H9 (cell line): ENCODE measurements around the gene UTP14A. TPM values are rescaled to one million over a fixed set of nuclear protein-coding genes. Genes with fewer than 3 reads are reported as not detected.

Experiments
- DNase-seq: peaks from one replicate; pipeline ENCODE4 v3.0.0-alpha.2; 2017
- H2AFZ ChIP-seq: one replicate; pipeline ENCODE4 v1.6.1; 2013; ENCODE audit warnings: mild to moderate bottlenecking, low read length, control low read depth, moderate library complexity
- H2AK5ac ChIP-seq: 2 replicates; pipeline ENCODE4 v1.6.1; 2013; ENCODE audit warnings: low read length, control low read depth, mixed read lengths; ENCODE audit not compliant: insufficient read length
- H2BK120ac ChIP-seq: one replicate; pipeline ENCODE4 v1.6.1; 2013; ENCODE audit warnings: low read depth, mild to moderate bottlenecking, low read length, control low read depth, inconsistent platforms; ENCODE audit not compliant: poor library complexity, severe bottlenecking
- H2BK12ac ChIP-seq: 2 replicates; pipeline ENCODE4 v1.6.1; 2013; ENCODE audit warnings: low read length, control low read depth, mixed read lengths, low read depth; ENCODE audit not compliant: insufficient read length
- H2BK15ac ChIP-seq: 2 replicates; pipeline ENCODE4 v1.6.1; 2013; ENCODE audit warnings: low read depth, low read length, control low read depth
- H2BK20ac ChIP-seq: one replicate; pipeline ENCODE4 v1.6.1; 2013; ENCODE audit warnings: low read depth, mild to moderate bottlenecking, low read length, control low read depth, inconsistent platforms; ENCODE audit not compliant: poor library complexity, severe bottlenecking
- H2BK5ac ChIP-seq: 2 replicates; pipeline ENCODE4 v1.6.1; 2013; ENCODE audit warnings: low read length, control low read depth, mixed read lengths; ENCODE audit not compliant: insufficient read length
- H3K14ac ChIP-seq: 2 replicates; pipeline ENCODE4 v1.6.1; 2013; ENCODE audit warnings: low read length, control low read depth; ENCODE audit not compliant: insufficient read depth
- H3K18ac ChIP-seq: 2 replicates; pipeline ENCODE4 v1.6.1; 2013; ENCODE audit warnings: low read depth, mild to moderate bottlenecking, mixed read lengths, low read length, control low read depth; ENCODE audit not compliant: insufficient read length
- H3K23ac ChIP-seq: 2 replicates; pipeline ENCODE4 v1.6.1; 2013; ENCODE audit warnings: low read length, control low read depth, mixed read lengths, low read depth; ENCODE audit not compliant: insufficient read length
- H3K23me2 ChIP-seq: 2 replicates; pipeline ENCODE4 v1.6.1; 2013; ENCODE audit warnings: low read depth, mild to moderate bottlenecking, mixed read lengths, low read length, control low read depth; ENCODE audit not compliant: insufficient read length, poor library complexity, severe bottlenecking
- H3K27ac ChIP-seq: 2 replicates; pipeline ENCODE4 v1.5.1; 2013; ENCODE audit warnings: low read length, control low read depth, mixed read lengths, low read depth; ENCODE audit not compliant: insufficient read length
- H3K27me3 ChIP-seq: 2 replicates; pipeline ENCODE4 v1.6.1; 2013; ENCODE audit warnings: low read length, control low read depth, inconsistent platforms; ENCODE audit not compliant: insufficient read depth
- H3K4ac ChIP-seq: 2 replicates; pipeline ENCODE4 v1.6.1; 2013; ENCODE audit warnings: low read depth, mild to moderate bottlenecking, control low read depth, inconsistent platforms, low read length, moderate library complexity
- H3K4me1 ChIP-seq: 2 replicates; pipeline ENCODE4 v1.6.1; 2013; ENCODE audit warnings: low read length, control low read depth, inconsistent platforms; ENCODE audit not compliant: insufficient read depth
- H3K4me2 ChIP-seq: 2 replicates; pipeline ENCODE4 v1.6.1; 2013; ENCODE audit warnings: low read length, control low read depth, mixed read lengths; ENCODE audit not compliant: insufficient read length, insufficient read depth
- H3K56ac ChIP-seq: 2 replicates; pipeline ENCODE4 v1.6.1; 2013; ENCODE audit warnings: low read depth, mild to moderate bottlenecking, mixed read lengths, low read length, control low read depth; ENCODE audit not compliant: insufficient read length
- H3K79me1 ChIP-seq: 2 replicates; pipeline ENCODE4 v1.6.1; 2013; ENCODE audit warnings: low read depth, mild to moderate bottlenecking, moderate library complexity, low read length, control low read depth, inconsistent platforms; ENCODE audit not compliant: insufficient read depth, poor library complexity, severe bottlenecking
- H3K79me2 ChIP-seq: 2 replicates; pipeline ENCODE4 v1.6.1; 2013; ENCODE audit warnings: low read length, control low read depth, inconsistent platforms; ENCODE audit not compliant: insufficient read depth
- H3K9ac ChIP-seq: 2 replicates; pipeline ENCODE4 v1.6.1; 2013; ENCODE audit warnings: low read length, control low read depth, mixed read lengths; ENCODE audit not compliant: insufficient read length; ENCODE audit errors: extremely low read depth
- H3K9me3 ChIP-seq: one replicate; pipeline ENCODE4 v1.6.1; 2013; ENCODE audit warnings: low read depth, low read length, inconsistent platforms; ENCODE audit not compliant: control insufficient read depth
- H3T11ph ChIP-seq: one replicate; pipeline ENCODE4 v1.6.1; 2013; ENCODE audit warnings: mild to moderate bottlenecking, low read length, control low read depth, inconsistent platforms
- H4K20me1 ChIP-seq: one replicate; pipeline ENCODE4 v1.6.1; 2013; ENCODE audit not compliant: control insufficient read depth, insufficient read length, insufficient read depth
- H4K5ac ChIP-seq: 2 replicates; pipeline ENCODE4 v1.6.1; 2013; ENCODE audit warnings: low read depth, mild to moderate bottlenecking, mixed read lengths, low read length, control low read depth; ENCODE audit not compliant: insufficient read length
- H4K8ac ChIP-seq: replicated peaks from 2 replicates; pipeline ENCODE4 v1.6.1; 2013; ENCODE audit warnings: low read length, control low read depth, mixed read lengths, low read depth; ENCODE audit not compliant: insufficient read length
- H4K91ac ChIP-seq: 2 replicates; pipeline ENCODE4 v1.6.1; 2013; ENCODE audit warnings: low read depth, mild to moderate bottlenecking, moderate library complexity, mixed read lengths, low read length, control low read depth; ENCODE audit not compliant: insufficient read length
- H3K27ac Mint-ChIP-seq, 3 experiments: 2 replicates in 2 of 3; 3 replicates in 1 of 3; pipeline ENCODE4 v1.8.0; 2020 to 2021; ENCODE audit warnings: mixed read lengths in 3 of 3, mild to moderate bottlenecking in 1 of 3, moderate library complexity in 1 of 3
- H3K27me3 Mint-ChIP-seq: 2 replicates; pipeline ENCODE4 v1.8.0; 2021; ENCODE audit warnings: low read depth, mild to moderate bottlenecking, moderate library complexity, mixed read lengths
- H3K36me3 Mint-ChIP-seq, 3 experiments: 2 replicates in 2 of 3; 3 replicates in 1 of 3; pipeline ENCODE4 v1.8.0; 2020 to 2021; ENCODE audit warnings: low read depth in 3 of 3, mixed read lengths in 3 of 3; ENCODE audit not compliant: insufficient read depth in 1 of 3
- H3K4me1 Mint-ChIP-seq, 2 experiments: 2 replicates each; pipeline ENCODE4 v1.8.0; 2020; ENCODE audit warnings: mixed read lengths in 2 of 2
- H3K4me3 Mint-ChIP-seq, 2 experiments: 2 replicates in 1 of 2; 3 replicates in 1 of 2; pipeline ENCODE4 v1.8.0; 2020 to 2021; ENCODE audit warnings: mild to moderate bottlenecking in 2 of 2, mixed read lengths in 2 of 2, moderate library complexity in 1 of 2
- H3K9me3 Mint-ChIP-seq, 2 experiments: 2 replicates in 1 of 2; 3 replicates in 1 of 2; pipeline ENCODE4 v1.8.0; 2020; ENCODE audit warnings: mild to moderate bottlenecking in 2 of 2, mixed read lengths in 2 of 2, moderate library complexity in 1 of 2
- CTCF ChIP-seq: fragments of 200-600 bp; sonication (generic); conservative IDR thresholded peaks from 3 replicates; pipeline ENCODE4 v1.8.0; 2021; ENCODE audit warnings: antibody characterized with exemption, mild to moderate bottlenecking
- WGBS: extraction: QIAGEN DNeasy Blood & Tissue Kit; methylation state at CpG from one replicate; pipeline ENCODE4 v1.1.7; 2013; ENCODE audit warnings: missing lambda C conversion rate, low lambda C conversion rate, mixed read lengths; ENCODE audit not compliant: insufficient read length; ENCODE audit errors: extremely low coverage; 5-methylcytosine and 5-hydroxymethylcytosine counted together
- total RNA-seq: library from RNA; stranded (reverse); gene quantifications from 2 replicates; pipeline ENCODE4 v1.2.1, GENCODE V29; 2021

The UTP14A gene
- total RNA-seq, 1 experiment from 2014 or later, result 37.0 TPM

GRCh38 chrX:129953881-129954280 is 47.9 kb downstream of the UTP14A start:
- Histone ChIP-seq H3K27me3 (peaks cover 50% of the 10 kb centered on the region; the same call in 1 of the 2 replicates), H3T11ph (no peak overlapping the region), H4K5ac (no peak overlapping the region), H3K4me1 (no peaks in the 10 kb centered on the region), H3K56ac (no peak overlapping the region), H3K23me2 (peaks cover 15% of the 10 kb centered on the region), H4K8ac (no peak overlapping the region), H3K4me2 (peak overlapping the region; percentile 49), H2AK5ac (no peak overlapping the region), H3K9me3 (peaks cover 13% of the 10 kb centered on the region), H2BK15ac (no peak overlapping the region), H3K79me2 (no peaks in the 10 kb centered on the region), H2AFZ (no peak overlapping the region), H3K18ac (no peak overlapping the region), H3K27ac (no peak overlapping the region), H3K23ac (no peak overlapping the region), H4K91ac (no peak overlapping the region), H3K9ac (no peak overlapping the region), H3K4ac (no peak overlapping the region), H4K20me1 (no peaks in the 10 kb centered on the region), H2BK120ac (no peak overlapping the region), H2BK5ac (no peak overlapping the region), H2BK20ac (no peak overlapping the region), H2BK12ac (no peak overlapping the region), H3K79me1 (no peaks in the 10 kb centered on the region), H3K14ac (no peak overlapping the region)
- Mint-ChIP-seq H3K9me3 (peaks cover 0 to 73% of the 10 kb centered on the region in 2 experiments; a peak in 3 of 5 replicates), H3K36me3 (peaks cover 0 to 4% (median 0%) of the 10 kb centered on the region in 3 experiments; a peak in 3 of 7 replicates), H3K4me1 (peaks cover 18 to 35% of the 10 kb centered on the region in 2 experiments), H3K4me3 (peak overlapping the region; percentile 69 to 87), H3K27me3 (peaks cover 88% of the 10 kb centered on the region), H3K27ac (no peak overlapping the region)
- no peak for DNase-seq
- no peak for TF ChIP-seq CTCF
- no CpG with 5 or more reads among the region's 4 CpGs for whole genome bisulfite sequencing
